ENCODE data around the gene TRIM32.

- TF ChIP-seq CTCF (conservative IDR thresholded peaks at IDR 0.05; ENCODE audit: low read length) (no peak), EZH2phosphoT487 (IDR thresholded peaks at IDR 0.05; ENCODE audit: borderline replicate concordance) (no peak)
Measured at GRCh38 chr9:116720111-116720510, 33.0 kb downstream of the TRIM32 start.

Measured in Loucy (cell line).